ENCODE data around the gene STYXL1. TPM values are rescaled to one million over a fixed set of nuclear protein-coding genes. Genes with fewer than 3 reads are reported as not detected.

STYXL1 gene
- total RNA-seq, 1 donor from 2014 or later: 71.7 TPM

DNA sequence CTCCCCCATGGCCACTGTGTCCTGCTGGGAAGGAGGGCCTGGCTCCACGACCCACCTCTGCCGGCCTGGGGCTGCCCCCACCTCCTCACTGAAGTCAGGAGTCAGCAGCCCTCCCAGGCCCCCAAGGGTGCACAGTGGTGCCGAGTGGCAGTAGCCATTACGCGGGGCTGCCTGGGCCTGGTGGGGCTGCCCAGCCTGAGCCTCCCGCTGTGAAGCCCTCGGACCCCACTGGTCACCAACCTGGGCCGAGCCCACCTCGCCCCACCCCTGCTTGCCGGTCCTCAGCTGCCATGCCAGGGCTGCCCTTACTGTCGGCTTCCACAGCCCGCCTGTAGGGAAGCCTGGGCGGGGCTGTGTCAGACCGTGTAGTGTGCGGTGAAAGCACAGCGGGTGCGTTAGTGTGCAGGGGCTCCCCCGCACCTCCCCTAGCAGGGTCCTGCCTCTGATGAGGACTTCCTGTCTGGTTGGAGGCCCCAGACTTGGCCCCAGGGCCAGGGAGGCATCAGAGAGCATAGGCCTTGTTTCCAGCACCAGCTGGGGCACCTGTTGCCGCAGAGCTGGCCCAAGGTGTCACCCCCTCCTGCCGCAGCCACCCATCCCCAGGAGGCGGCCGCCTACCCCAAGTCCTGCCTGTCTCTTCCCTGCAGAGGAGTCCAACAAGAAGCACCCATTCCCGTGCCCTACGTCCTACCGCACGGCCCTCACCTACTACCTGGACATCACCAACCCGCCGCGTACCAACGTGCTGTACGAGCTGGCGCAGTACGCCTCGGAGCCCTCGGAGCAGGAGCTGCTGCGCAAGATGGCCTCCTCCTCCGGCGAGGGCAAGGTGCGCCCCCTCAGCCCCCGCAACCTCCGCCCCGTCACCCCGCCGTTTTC, 63.4 kb downstream of the STYXL1 start:
- Histone ChIP-seq H3K4me3 (ENCODE audit: low read depth, low read length) (no peak overlapping the region), H3K27me3 (ENCODE audit: control insufficient read depth, insufficient read depth, low read length) (no peaks in the 10 kb centered on the region), H3K36me3 (ENCODE audit: control insufficient read depth, insufficient read depth, low read length) (peaks cover 1% of the 10 kb centered on the region)
- no peak for TF ChIP-seq CTCF (IDR thresholded peaks at IDR 0.05; ENCODE audit: insufficient read depth, low read length, poor library complexity, severe bottlenecking)
- DNase-seq (ENCODE audit: low read depth): no peak

GRCh38 chr7:75983471-75984129, 64.2 kb downstream of the STYXL1 start:
- DNase-seq (ENCODE audit: low read depth): no peak
- Histone ChIP-seq H3K27me3 (ENCODE audit: control insufficient read depth, insufficient read depth, low read length) (no peaks in the 10 kb centered on the region), H3K4me3 (ENCODE audit: low read depth, low read length) (no peak overlapping the region), H3K36me3 (ENCODE audit: control insufficient read depth, insufficient read depth, low read length) (peaks cover 1% of the 10 kb centered on the region)
- TF ChIP-seq CTCF (IDR thresholded peaks at IDR 0.05; ENCODE audit: insufficient read depth, low read length, poor library complexity, severe bottlenecking): no peak

GRCh38 chr7:75982306-75983064, 65.3 kb downstream of the STYXL1 start:
- no peak for DNase-seq (ENCODE audit: low read depth)
- H3K36me3 ChIP-seq (ENCODE audit: control insufficient read depth, insufficient read depth, low read length): peaks cover 1% of the 10 kb centered on the region
- no peak for TF ChIP-seq CTCF (IDR thresholded peaks at IDR 0.05; ENCODE audit: insufficient read depth, low read length, poor library complexity, severe bottlenecking)

GRCh38 chr7:75981453-75982305, 66.1 kb downstream of the STYXL1 start:
- peaks cover 1% of the 10 kb centered on the region for H3K36me3 ChIP-seq (ENCODE audit: control insufficient read depth, insufficient read depth, low read length)
- TF ChIP-seq CTCF (IDR thresholded peaks at IDR 0.05; ENCODE audit: insufficient read depth, low read length, poor library complexity, severe bottlenecking): no peak
- no peak overlapping the region for H3K4me3 ChIP-seq (ENCODE audit: low read depth, low read length)
- DNase-seq (ENCODE audit: low read depth): no peak
- H3K27me3 ChIP-seq (ENCODE audit: control insufficient read depth, insufficient read depth, low read length): no peaks in the 10 kb centered on the region

More at GRCh38 chr7:75982306-75983064, 65.3 kb downstream of the STYXL1 start:
- Histone ChIP-seq H3K4me3 (ENCODE audit: low read depth, low read length) (no peak overlapping the region), H3K27me3 (ENCODE audit: control insufficient read depth, insufficient read depth, low read length) (no peaks in the 10 kb centered on the region)

GRCh38 chr7:75981203-75981452, 66.7 kb downstream of the STYXL1 start:
- H3K36me3 ChIP-seq (ENCODE audit: control insufficient read depth, insufficient read depth, low read length): peaks cover 1% of the 10 kb centered on the region
- no peak for TF ChIP-seq CTCF (IDR thresholded peaks at IDR 0.05; ENCODE audit: insufficient read depth, low read length, poor library complexity, severe bottlenecking)

More at GRCh38 chr7:75981203-75981452, 66.7 kb downstream of the STYXL1 start:
- DNase-seq (ENCODE audit: low read depth): no peak
- Histone ChIP-seq H3K27me3 (ENCODE audit: control insufficient read depth, insufficient read depth, low read length) (no peaks in the 10 kb centered on the region), H3K4me3 (ENCODE audit: low read depth, low read length) (no peak overlapping the region)

Data from kidney epithelial cell (primary cell).